ENCODE results near the gene NTRK3.
A peak's percentile ranks its signal among the peaks of the same experiment; 100 is the strongest.
"Not testable (repeated sequence)": the region's sequence is repeated elsewhere in the genome, so short reads cannot be mapped to it uniquely, and the experiment has no call there.

Gene NTRK3

DNA sequence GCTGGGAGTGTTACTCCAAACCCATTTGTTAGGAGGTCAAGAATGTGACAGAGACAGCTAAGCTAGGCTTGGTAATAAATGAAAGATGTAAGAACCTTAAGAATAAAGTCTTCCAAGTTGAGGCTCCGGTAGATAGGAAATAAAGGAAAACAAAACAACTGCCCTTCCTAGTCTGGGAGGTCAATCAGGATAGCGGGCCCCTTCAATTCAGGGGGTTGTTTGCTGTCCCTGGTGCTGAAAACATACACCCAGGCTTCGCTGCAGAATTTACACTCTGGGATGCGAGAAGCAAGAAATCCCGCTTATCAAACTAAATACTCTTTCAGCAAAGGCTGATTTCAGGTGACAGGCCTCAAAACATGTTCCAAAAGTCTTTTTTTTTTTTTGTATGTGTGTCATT lies 393.4 kb downstream of the NTRK3 start:
- DNase-seq, result no peak

DNA sequence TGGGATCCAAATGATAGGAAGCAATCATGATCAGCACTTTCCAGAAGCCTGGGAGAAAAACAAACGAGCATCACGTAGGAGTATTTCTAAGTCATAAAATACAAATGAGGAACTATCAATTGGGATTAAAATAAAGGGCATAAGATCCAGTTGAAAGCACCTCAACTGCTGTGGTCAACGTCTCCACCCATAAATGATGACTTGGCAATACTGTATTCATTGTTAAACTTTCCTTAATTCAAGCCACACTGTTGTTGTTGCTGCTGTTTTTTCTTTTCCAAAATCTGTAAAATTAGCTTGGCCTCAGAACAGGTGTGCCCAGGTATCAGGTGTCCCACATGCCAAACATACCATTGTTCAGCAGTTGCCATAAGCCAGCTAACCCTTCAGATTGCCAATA lies 395.8 kb downstream of the NTRK3 start:
- DNase-seq, result no peak

GRCh38 chr15:87858651-87859050 lies 397.9 kb downstream of the NTRK3 start:
- DNase-seq, result no peak

GRCh38 chr15:87851497-87851896 lies 405.0 kb downstream of the NTRK3 start:
- no peak for DNase-seq

DNA sequence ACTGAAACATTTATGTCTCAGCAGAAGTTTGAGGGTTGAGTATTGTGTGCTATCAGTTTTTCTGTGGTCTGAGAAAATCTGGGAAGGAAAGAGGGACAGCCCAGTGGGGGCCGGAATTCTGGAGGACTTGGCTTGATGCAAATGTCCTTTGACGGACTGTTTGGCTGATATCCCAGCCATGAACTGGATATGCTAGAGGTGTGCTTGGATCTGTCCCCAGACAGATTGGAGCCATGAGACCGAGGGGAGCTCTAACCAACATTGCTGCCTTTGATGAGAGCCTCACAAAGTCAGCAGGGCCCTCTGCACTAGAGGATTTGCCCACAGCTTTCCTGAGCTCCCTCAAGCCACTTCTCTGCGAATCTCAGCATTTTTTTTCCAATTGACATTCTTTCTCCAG lies 405.6 kb downstream of the NTRK3 start:
- no peak for DNase-seq

GRCh38 chr15:87849181-87849580 lies 407.4 kb downstream of the NTRK3 start:
- no peak for DNase-seq

DNA sequence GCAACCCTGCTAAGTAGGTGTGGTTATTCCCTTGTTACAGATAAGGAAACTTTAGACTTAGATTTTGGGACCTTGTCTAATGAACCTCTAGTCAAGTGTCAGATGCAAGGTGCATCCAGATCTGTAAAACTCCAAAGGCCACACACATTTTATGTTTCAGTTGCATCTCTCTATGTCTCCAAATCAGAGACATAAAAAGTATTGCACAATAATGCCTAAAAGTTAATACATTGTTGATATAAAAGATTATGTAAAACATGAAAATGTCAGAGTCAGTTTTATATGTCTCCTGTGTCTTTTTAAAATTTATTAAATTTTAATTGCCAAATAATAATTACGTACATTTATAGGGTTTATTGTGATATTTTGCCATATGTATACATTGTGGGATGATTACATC lies 408.5 kb downstream of the NTRK3 start:
- DNase-seq, result no peak

GRCh38 chr15:87846746-87847145 lies 409.8 kb downstream of the NTRK3 start:
- DNase-seq, result no peak

DNA sequence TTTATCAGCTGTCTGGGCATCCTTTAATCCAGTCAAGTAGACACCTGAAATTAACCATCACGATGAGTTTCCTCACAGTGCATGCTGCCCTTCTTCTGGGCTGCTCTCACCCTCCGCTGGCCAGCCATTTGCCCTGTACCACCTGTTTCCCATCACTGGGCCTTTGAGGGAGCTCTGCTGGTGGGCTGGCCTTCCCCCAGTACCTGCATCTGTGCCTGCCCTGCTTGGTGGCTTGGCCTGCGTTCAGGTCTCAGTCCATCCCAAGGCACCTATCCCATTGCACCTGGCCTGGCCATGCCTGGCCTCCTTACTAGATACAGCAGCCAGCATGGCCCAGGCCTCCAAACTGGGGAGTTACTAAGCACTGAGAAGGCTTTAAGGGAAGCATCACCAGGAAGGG lies 413.2 kb downstream of the NTRK3 start:
- DNase-seq, result no peak

- no peak for DNase-seq
Measured at GRCh38 chr15:87841426-87841998, 415.0 kb downstream of the NTRK3 start.

DNA sequence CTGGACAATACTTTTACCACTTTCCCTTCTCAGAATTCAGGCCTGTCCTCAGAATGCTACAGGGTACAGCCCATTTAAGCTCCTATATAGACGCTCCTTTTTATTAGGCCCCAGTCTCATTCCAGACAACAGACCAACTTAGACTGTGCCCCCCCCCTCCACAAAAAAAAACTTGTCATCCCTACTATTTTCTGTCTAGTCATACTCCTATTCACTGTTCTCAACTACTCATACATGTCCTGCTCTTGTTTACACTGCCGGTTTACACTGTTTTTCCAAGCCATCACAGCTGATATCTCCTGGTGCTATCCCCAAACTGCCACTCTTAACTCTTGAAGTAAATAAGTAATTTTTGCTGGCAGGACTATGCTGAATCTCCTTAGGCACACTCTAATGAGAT lies 420.7 kb downstream of the NTRK3 start:
- DNase-seq, result not testable (repeated sequence)

DNA sequence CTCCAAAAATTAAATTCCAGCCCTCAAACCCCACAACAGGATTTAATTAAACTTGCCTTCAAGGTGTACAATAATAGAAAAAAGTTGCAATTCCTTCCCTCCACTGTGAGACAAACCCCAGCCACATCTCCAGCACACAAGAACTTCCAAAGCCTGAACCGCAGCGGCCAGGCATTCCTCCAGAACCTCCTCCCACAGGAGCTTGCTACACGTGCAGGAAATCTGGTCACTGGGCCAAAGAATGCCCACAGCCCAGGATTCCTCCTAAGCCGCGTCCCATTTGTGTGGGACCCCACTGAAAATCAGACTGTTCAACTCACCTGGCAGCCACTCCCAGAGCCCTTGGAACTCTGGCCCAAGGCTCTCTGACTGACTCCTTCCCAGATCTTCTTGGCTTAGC lies 423.2 kb downstream of the NTRK3 start:
- DNase-seq, result not testable (repeated sequence)

DNA sequence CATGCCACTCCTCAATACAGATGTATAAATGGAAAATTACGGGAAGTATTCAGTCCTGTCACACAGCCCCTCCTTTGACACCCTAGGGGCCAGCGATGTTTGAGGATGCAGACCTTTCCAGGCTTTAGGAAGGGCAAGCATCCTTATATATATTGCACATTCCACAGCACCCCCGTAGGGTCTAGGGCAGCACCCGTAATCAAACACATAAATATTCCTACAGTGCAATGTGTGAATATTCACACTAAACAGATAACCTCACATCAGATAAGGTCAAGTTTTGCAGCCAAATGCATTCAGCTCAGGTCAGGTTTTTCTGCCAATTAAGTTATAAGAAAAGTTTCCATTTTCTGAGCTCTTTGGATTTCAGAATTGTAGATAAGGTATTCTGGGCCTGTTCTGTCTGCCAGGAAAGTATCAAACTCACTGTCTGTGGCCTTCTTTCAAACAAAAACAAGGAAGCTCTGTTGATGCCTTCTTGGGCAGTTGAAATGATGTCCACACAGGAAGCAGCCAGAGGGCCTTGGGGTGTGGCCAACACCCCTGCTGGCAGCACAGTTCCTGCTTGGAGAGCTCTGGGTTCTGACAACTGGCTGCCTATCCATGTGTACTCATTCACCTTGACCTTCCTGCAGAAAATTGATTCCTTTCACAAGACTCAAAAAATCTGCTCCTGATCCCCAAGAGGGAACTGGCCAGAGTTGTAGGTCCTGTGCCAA lies 427.0 kb downstream of the NTRK3 start:
- DNase-seq, result peak; percentile 13

DNA sequence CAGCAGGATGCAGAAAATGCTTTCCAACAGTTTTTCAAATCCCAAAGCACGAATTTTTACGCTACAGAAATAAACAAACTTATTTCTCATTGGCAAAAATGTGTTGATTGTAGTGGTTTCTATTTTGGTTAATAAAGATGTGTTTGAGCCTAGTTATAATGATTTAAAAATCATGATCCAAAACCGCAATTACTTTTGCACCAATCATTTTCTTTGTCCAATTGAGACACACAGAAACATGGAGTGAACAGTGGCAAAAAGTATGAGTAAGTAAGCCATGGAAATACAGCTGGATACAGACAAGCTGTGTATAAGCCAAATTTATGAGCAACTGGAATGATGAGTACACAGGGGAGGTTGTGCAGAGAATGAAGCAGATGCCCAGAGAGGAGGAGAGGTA lies 427.9 kb downstream of the NTRK3 start:
- no peak for DNase-seq

GRCh38 chr15:87827131-87827530 lies 429.4 kb downstream of the NTRK3 start:
- DNase-seq, result no peak

DNA sequence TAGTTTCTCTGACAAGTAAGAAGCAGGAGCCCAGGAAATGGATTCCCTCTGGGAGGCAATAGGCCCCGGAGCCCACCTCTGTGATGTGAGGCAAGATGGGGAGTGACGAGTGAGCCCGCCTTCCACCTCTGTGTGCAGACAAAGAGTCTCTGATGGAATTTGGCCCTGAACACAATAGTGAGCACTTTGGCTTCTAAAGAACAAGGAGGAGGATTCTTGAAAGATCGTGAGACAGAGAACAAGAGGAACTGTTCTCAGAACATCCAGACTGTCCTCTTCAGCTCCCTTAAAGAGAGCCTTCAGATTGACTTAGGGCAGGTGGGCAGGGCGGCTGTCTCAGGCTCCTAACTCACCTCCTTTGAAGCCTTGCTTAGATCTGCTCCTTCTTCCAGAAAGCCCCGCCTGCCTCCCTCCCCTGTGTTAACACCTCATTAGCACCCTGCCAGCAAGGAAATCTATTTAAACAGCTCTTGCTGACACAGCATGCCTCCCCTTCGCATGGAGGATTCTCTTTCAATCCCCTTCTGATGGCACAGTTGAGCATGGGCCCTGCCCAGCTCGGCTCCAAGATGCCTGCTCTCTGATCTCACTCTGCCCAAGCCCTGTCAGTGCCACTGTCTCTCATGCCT lies 430.3 kb downstream of the NTRK3 start:
- no peak for DNase-seq

DNA sequence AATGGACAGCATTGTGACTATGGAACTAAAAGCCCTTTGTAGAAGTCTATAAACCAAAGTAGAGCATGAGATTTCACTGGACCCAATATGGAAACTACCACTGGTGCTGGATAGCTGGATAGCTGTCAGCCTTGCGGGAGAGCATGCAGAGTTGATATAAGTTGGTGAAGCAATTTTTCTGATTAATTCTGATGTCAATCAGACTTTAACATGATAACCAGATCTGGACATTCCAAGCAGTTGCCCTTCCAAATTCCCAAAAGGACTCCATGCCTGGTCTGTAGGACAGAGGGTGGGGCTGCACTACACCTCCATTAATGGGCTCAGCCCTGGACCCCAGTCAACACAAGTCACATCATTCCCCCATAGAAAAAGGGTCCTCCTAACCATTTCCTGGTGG lies 437.8 kb downstream of the NTRK3 start:
- no peak for DNase-seq

- DNase-seq, result no peak
Measured at GRCh38 chr15:87817553-87817952, 439.0 kb downstream of the NTRK3 start.

DNA sequence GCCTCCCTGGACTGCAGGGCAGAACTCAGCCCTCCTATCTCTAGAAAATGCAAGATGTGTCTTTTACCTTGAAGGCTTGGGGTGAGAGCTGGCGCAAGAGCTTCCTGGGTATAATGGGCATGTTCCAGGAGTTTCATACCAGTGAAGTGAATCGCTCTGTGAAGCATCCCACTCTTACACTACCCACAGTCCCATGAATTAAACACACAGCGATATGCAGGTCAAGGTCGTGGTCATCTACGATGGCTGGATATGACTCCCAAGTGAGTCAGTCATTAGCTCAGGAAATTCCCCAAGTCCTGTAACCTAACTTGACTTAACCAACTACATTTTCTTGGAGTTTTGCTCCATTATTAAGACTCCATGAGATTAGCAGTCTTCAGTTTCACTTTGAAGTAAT lies 439.7 kb downstream of the NTRK3 start:
- DNase-seq, result no peak

- no peak for DNase-seq
Measured at GRCh38 chr15:87816016-87816415, 440.5 kb downstream of the NTRK3 start.

Measured in inflammatory macrophage treated with lipopolysaccharide for 4 hours (primary cell).